H9 (cell line): ENCODE data around the gene SRRM2. TPM values are rescaled to one million over a fixed set of nuclear protein-coding genes. Genes with fewer than 3 reads are reported as not detected.

Experiments used
- DNase-seq: peaks from one replicate; pipeline ENCODE4 v3.0.0-alpha.2; 2017
- H2AFZ ChIP-seq: one replicate; pipeline ENCODE4 v1.6.1; 2013; ENCODE audit warnings: mild to moderate bottlenecking, low read length, control low read depth, moderate library complexity
- H2AK5ac ChIP-seq: 2 replicates; pipeline ENCODE4 v1.6.1; 2013; ENCODE audit warnings: low read length, control low read depth, mixed read lengths; ENCODE audit not compliant: insufficient read length
- H2BK120ac ChIP-seq: one replicate; pipeline ENCODE4 v1.6.1; 2013; ENCODE audit warnings: low read depth, mild to moderate bottlenecking, low read length, control low read depth, inconsistent platforms; ENCODE audit not compliant: poor library complexity, severe bottlenecking
- H2BK12ac ChIP-seq: 2 replicates; pipeline ENCODE4 v1.6.1; 2013; ENCODE audit warnings: low read length, control low read depth, mixed read lengths, low read depth; ENCODE audit not compliant: insufficient read length
- H2BK15ac ChIP-seq: 2 replicates; pipeline ENCODE4 v1.6.1; 2013; ENCODE audit warnings: low read depth, low read length, control low read depth
- H2BK20ac ChIP-seq: one replicate; pipeline ENCODE4 v1.6.1; 2013; ENCODE audit warnings: low read depth, mild to moderate bottlenecking, low read length, control low read depth, inconsistent platforms; ENCODE audit not compliant: poor library complexity, severe bottlenecking
- H2BK5ac ChIP-seq: 2 replicates; pipeline ENCODE4 v1.6.1; 2013; ENCODE audit warnings: low read length, control low read depth, mixed read lengths; ENCODE audit not compliant: insufficient read length
- H3K14ac ChIP-seq: 2 replicates; pipeline ENCODE4 v1.6.1; 2013; ENCODE audit warnings: low read length, control low read depth; ENCODE audit not compliant: insufficient read depth
- H3K18ac ChIP-seq: 2 replicates; pipeline ENCODE4 v1.6.1; 2013; ENCODE audit warnings: low read depth, mild to moderate bottlenecking, mixed read lengths, low read length, control low read depth; ENCODE audit not compliant: insufficient read length
- H3K23ac ChIP-seq: 2 replicates; pipeline ENCODE4 v1.6.1; 2013; ENCODE audit warnings: low read length, control low read depth, mixed read lengths, low read depth; ENCODE audit not compliant: insufficient read length
- H3K23me2 ChIP-seq: 2 replicates; pipeline ENCODE4 v1.6.1; 2013; ENCODE audit warnings: low read depth, mild to moderate bottlenecking, mixed read lengths, low read length, control low read depth; ENCODE audit not compliant: insufficient read length, poor library complexity, severe bottlenecking
- H3K27ac ChIP-seq: 2 replicates; pipeline ENCODE4 v1.5.1; 2013; ENCODE audit warnings: low read length, control low read depth, mixed read lengths, low read depth; ENCODE audit not compliant: insufficient read length
- H3K27me3 ChIP-seq: 2 replicates; pipeline ENCODE4 v1.6.1; 2013; ENCODE audit warnings: low read length, control low read depth, inconsistent platforms; ENCODE audit not compliant: insufficient read depth
- H3K4ac ChIP-seq: 2 replicates; pipeline ENCODE4 v1.6.1; 2013; ENCODE audit warnings: low read depth, mild to moderate bottlenecking, control low read depth, inconsistent platforms, low read length, moderate library complexity
- H3K4me1 ChIP-seq: 2 replicates; pipeline ENCODE4 v1.6.1; 2013; ENCODE audit warnings: low read length, control low read depth, inconsistent platforms; ENCODE audit not compliant: insufficient read depth
- H3K4me2 ChIP-seq: 2 replicates; pipeline ENCODE4 v1.6.1; 2013; ENCODE audit warnings: low read length, control low read depth, mixed read lengths; ENCODE audit not compliant: insufficient read length, insufficient read depth
- H3K56ac ChIP-seq: 2 replicates; pipeline ENCODE4 v1.6.1; 2013; ENCODE audit warnings: low read depth, mild to moderate bottlenecking, mixed read lengths, low read length, control low read depth; ENCODE audit not compliant: insufficient read length
- H3K79me1 ChIP-seq: 2 replicates; pipeline ENCODE4 v1.6.1; 2013; ENCODE audit warnings: low read depth, mild to moderate bottlenecking, moderate library complexity, low read length, control low read depth, inconsistent platforms; ENCODE audit not compliant: insufficient read depth, poor library complexity, severe bottlenecking
- H3K79me2 ChIP-seq: 2 replicates; pipeline ENCODE4 v1.6.1; 2013; ENCODE audit warnings: low read length, control low read depth, inconsistent platforms; ENCODE audit not compliant: insufficient read depth
- H3K9ac ChIP-seq: 2 replicates; pipeline ENCODE4 v1.6.1; 2013; ENCODE audit warnings: low read length, control low read depth, mixed read lengths; ENCODE audit not compliant: insufficient read length; ENCODE audit errors: extremely low read depth
- H3K9me3 ChIP-seq: one replicate; pipeline ENCODE4 v1.6.1; 2013; ENCODE audit warnings: low read depth, low read length, inconsistent platforms; ENCODE audit not compliant: control insufficient read depth
- H3T11ph ChIP-seq: one replicate; pipeline ENCODE4 v1.6.1; 2013; ENCODE audit warnings: mild to moderate bottlenecking, low read length, control low read depth, inconsistent platforms
- H4K20me1 ChIP-seq: one replicate; pipeline ENCODE4 v1.6.1; 2013; ENCODE audit not compliant: control insufficient read depth, insufficient read length, insufficient read depth
- H4K5ac ChIP-seq: 2 replicates; pipeline ENCODE4 v1.6.1; 2013; ENCODE audit warnings: low read depth, mild to moderate bottlenecking, mixed read lengths, low read length, control low read depth; ENCODE audit not compliant: insufficient read length
- H4K8ac ChIP-seq: replicated peaks from 2 replicates; pipeline ENCODE4 v1.6.1; 2013; ENCODE audit warnings: low read length, control low read depth, mixed read lengths, low read depth; ENCODE audit not compliant: insufficient read length
- H4K91ac ChIP-seq: 2 replicates; pipeline ENCODE4 v1.6.1; 2013; ENCODE audit warnings: low read depth, mild to moderate bottlenecking, moderate library complexity, mixed read lengths, low read length, control low read depth; ENCODE audit not compliant: insufficient read length
- H3K27ac Mint-ChIP-seq, 3 experiments: 2 replicates in 2 of 3; 3 replicates in 1 of 3; pipeline ENCODE4 v1.8.0; 2020 to 2021; ENCODE audit warnings: mixed read lengths in 3 of 3, mild to moderate bottlenecking in 1 of 3, moderate library complexity in 1 of 3
- H3K27me3 Mint-ChIP-seq: 2 replicates; pipeline ENCODE4 v1.8.0; 2021; ENCODE audit warnings: low read depth, mild to moderate bottlenecking, moderate library complexity, mixed read lengths
- H3K36me3 Mint-ChIP-seq, 3 experiments: 2 replicates in 2 of 3; 3 replicates in 1 of 3; pipeline ENCODE4 v1.8.0; 2020 to 2021; ENCODE audit warnings: low read depth in 3 of 3, mixed read lengths in 3 of 3; ENCODE audit not compliant: insufficient read depth in 1 of 3
- H3K4me1 Mint-ChIP-seq, 2 experiments: 2 replicates each; pipeline ENCODE4 v1.8.0; 2020; ENCODE audit warnings: mixed read lengths in 2 of 2
- H3K4me3 Mint-ChIP-seq, 2 experiments: 2 replicates in 1 of 2; 3 replicates in 1 of 2; pipeline ENCODE4 v1.8.0; 2020 to 2021; ENCODE audit warnings: mild to moderate bottlenecking in 2 of 2, mixed read lengths in 2 of 2, moderate library complexity in 1 of 2
- H3K9me3 Mint-ChIP-seq, 2 experiments: 2 replicates in 1 of 2; 3 replicates in 1 of 2; pipeline ENCODE4 v1.8.0; 2020; ENCODE audit warnings: mild to moderate bottlenecking in 2 of 2, mixed read lengths in 2 of 2, moderate library complexity in 1 of 2
- WGBS: extraction: QIAGEN DNeasy Blood & Tissue Kit; methylation state at CpG from one replicate; pipeline ENCODE4 v1.1.7; 2013; ENCODE audit warnings: missing lambda C conversion rate, low lambda C conversion rate, mixed read lengths; ENCODE audit not compliant: insufficient read length; ENCODE audit errors: extremely low coverage; 5-methylcytosine and 5-hydroxymethylcytosine counted together
- total RNA-seq: library from RNA; stranded (reverse); gene quantifications from 2 replicates; pipeline ENCODE4 v1.2.1, GENCODE V29; 2021
- TF ChIP-seq, protein P1 (sequence below): fragments of 200-600 bp; sonication (generic); conservative IDR thresholded peaks from 3 replicates; pipeline ENCODE4 v1.8.0; 2021; ENCODE audit warnings: antibody characterized with exemption, mild to moderate bottlenecking

The SRRM2 gene
- total RNA-seq, 1 experiment from 2014 or later, result 694 TPM

DNA sequence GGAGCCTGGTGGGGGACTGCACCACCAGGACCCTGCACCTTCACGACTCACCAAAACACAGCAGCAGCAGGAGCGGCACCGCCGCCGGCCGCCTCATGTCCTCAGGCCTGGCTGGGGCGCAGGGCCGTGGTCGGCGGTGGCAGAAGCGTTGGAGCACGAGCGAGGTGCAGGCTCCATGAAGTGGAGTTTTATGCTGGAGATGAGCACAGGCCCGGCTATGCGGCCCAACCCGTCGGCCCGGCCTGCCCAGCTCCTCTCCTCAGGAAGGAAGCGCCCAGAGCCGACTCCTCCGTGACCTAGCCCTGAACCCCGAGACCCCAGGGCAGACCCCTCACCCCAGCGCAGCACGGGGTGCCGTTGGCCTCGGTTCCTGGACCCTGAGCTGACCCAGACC is 32.4 kb upstream of the SRRM2 start, which contains the start of gene PRSS27:
PRSS27 (minus strand) TSS at position 161 of the 394 bp plus-strand sequence; CDS start at position 97, 64 bp downstream.
- Histone ChIP-seq H3K23ac (no peak within 1 kb of the TSS), H3K23me2 (no peaks in the 10 kb centered on the region), H3K27ac (no peak within 1 kb of the TSS), H3T11ph (no peak within 1 kb of the TSS), H2AK5ac (no peak within 1 kb of the TSS), H3K56ac (no peak within 1 kb of the TSS), H3K9ac (no peak within 1 kb of the TSS), H2BK15ac (no peak within 1 kb of the TSS), H2BK5ac (no peak within 1 kb of the TSS), H3K79me1 (no peaks in the 10 kb centered on the region), H2BK120ac (no peak within 1 kb of the TSS), H2BK12ac (no peak within 1 kb of the TSS), H2AFZ (no peak within 1 kb of the TSS), H4K8ac (no peak within 1 kb of the TSS), H3K27me3 (no peaks in the 10 kb centered on the region), H2BK20ac (no peak within 1 kb of the TSS), H4K91ac (no peak within 1 kb of the TSS), H3K18ac (peak within 1 kb of the TSS; percentile 63), H3K4me2 (peak within 1 kb of the TSS; percentile 13), H3K9me3 (no peaks in the 10 kb centered on the region), H3K14ac (peak within 1 kb of the TSS; percentile 83), H4K5ac (no peak within 1 kb of the TSS), H3K79me2 (no peaks in the 10 kb centered on the region), H3K4me1 (no peaks in the 10 kb centered on the region; the same call in 1 of the 2 replicates), H3K4ac (no peak within 1 kb of the TSS), H4K20me1 (no peaks in the 10 kb centered on the region)
- Mint-ChIP-seq H3K4me1 (peaks cover 3 to 10% of the 10 kb centered on the region in 2 experiments; a peak in 3 of 4 replicates), H3K27ac (peak within 1 kb of the TSS; percentile 40 to 92 (median 89); a peak in 4 of 7 replicates), H3K36me3 (no peaks in the 10 kb centered on the region), H3K4me3 (peak within 1 kb of the TSS; percentile 79 to 89), H3K27me3 (peaks cover 4% of the 10 kb centered on the region), H3K9me3 (no peaks in the 10 kb centered on the region)
- DNase-seq, result no peak
- no CpG with 5 or more reads among the region's 26 CpGs for WGBS
- TF ChIP-seq, protein P1, sequence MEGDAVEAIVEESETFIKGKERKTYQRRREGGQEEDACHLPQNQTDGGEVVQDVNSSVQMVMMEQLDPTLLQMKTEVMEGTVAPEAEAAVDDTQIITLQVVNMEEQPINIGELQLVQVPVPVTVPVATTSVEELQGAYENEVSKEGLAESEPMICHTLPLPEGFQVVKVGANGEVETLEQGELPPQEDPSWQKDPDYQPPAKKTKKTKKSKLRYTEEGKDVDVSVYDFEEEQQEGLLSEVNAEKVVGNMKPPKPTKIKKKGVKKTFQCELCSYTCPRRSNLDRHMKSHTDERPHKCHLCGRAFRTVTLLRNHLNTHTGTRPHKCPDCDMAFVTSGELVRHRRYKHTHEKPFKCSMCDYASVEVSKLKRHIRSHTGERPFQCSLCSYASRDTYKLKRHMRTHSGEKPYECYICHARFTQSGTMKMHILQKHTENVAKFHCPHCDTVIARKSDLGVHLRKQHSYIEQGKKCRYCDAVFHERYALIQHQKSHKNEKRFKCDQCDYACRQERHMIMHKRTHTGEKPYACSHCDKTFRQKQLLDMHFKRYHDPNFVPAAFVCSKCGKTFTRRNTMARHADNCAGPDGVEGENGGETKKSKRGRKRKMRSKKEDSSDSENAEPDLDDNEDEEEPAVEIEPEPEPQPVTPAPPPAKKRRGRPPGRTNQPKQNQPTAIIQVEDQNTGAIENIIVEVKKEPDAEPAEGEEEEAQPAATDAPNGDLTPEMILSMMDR, result no peak
